GM12872 (cell line): ENCODE data around the gene CWC15.

Experiments used
- TF ChIP-seq, protein P1 (sequence below): IDR thresholded peaks from 3 replicates; pipeline ENCODE4 v1.5.1; 2011; ENCODE audit warnings: low read depth, mild to moderate bottlenecking, low read length, moderate library complexity; ENCODE audit not compliant: insufficient read depth

CWC15 gene

DNA sequence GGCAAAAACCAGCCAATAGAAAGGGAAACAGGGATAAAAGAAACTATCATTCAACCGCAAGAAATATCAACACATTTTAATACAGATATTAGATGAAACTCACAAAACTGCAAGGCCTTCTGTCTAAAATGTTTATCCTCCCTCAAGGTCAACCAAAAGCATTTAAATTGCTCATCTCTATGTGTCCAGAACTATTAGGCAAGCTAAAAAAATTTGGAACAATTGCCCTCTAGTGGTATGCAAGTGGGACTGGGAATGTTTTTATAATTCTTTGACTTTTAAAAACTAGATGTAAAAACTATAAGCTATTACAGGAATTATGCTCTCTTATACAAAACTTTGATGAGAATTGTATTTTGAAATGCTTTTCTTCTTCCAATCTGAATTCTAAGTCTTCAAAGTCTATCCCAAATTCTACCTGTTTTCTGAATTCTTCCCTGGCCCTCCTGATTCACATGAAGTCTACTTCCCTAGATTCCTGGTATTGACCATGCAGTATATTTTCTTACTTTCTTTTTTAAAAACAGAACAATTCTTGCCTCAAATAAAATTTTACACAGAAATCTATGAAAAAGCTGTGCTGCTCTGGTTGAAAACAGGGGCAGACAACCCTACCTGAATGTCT, 4.9 kb downstream of the CWC15 start:
- TF ChIP-seq, protein P1, sequence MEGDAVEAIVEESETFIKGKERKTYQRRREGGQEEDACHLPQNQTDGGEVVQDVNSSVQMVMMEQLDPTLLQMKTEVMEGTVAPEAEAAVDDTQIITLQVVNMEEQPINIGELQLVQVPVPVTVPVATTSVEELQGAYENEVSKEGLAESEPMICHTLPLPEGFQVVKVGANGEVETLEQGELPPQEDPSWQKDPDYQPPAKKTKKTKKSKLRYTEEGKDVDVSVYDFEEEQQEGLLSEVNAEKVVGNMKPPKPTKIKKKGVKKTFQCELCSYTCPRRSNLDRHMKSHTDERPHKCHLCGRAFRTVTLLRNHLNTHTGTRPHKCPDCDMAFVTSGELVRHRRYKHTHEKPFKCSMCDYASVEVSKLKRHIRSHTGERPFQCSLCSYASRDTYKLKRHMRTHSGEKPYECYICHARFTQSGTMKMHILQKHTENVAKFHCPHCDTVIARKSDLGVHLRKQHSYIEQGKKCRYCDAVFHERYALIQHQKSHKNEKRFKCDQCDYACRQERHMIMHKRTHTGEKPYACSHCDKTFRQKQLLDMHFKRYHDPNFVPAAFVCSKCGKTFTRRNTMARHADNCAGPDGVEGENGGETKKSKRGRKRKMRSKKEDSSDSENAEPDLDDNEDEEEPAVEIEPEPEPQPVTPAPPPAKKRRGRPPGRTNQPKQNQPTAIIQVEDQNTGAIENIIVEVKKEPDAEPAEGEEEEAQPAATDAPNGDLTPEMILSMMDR, result peak; percentile 48; the same call in 1 of the 3 replicates

DNA sequence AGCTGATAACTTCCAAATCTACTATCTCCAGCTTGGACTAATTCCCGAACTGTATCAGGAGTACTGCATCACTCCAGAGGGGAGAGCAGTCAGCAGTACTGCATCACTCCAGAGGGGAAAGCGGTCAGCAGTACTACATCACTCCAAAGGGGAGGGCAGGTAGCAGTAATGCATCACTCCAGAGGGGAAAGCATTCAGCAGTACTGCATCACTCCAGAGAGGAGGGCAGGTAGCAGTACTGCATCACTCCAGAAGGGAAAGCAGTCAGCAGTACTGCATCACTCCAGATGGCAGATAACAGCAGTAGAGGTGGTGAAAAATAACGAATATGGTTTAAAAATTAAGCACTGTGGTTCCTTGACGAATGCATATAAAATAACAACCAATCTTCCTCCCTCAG, 8.4 kb downstream of the CWC15 start:
- TF ChIP-seq, protein P1, result no peak

- TF ChIP-seq, protein P1, result no peak
These were observed 12.1 kb downstream of the CWC15 start for GRCh38 chr11:94961255-94961654.

GRCh38 chr11:94960488-94960887, 12.9 kb downstream of the CWC15 start:
- TF ChIP-seq, protein P1, result no peak

DNA sequence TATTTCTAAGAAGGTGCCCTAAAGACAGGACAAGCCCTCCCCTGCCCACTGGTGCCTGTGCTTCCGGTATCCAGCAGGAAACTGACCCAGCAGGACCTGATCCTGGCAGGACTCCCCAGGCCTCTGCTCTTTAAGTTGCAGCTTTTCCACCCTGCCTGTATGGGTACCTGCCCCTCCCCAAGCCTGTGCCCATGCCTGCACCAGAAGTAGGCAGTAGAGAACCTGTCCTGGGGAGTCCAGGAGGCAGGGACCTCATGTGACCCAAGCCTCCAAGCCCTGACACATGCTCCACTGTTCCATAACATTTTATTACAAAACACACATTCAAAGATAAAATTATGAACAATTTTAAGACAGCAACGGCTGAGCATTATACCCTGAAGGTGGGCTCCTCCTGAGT, 14.2 kb downstream of the CWC15 start:
- TF ChIP-seq, protein P1, result no peak

GRCh38 chr11:94958121-94958696, 15.1 kb downstream of the CWC15 start:
- TF ChIP-seq, protein P1, result no peak

DNA sequence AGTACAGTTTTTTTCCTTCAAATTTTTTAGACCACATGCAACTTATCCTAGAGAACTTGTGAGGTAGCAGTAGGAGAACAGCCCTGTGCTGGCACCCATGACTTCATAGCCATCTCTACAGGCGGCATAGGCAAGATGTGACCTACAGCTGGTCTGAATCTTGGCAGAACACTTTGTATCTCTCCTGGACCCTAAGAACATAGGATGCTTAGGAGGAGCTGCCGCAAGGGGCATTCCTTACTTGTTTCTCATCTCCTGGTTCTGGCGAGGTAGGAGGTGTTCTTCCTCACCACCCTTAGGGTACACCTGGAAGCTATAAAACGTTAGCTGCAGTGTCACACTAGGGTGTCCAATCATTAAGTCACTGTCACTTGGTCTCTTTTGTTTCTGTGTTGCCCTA, 16.4 kb downstream of the CWC15 start:
- TF ChIP-seq, protein P1, result no peak

DNA sequence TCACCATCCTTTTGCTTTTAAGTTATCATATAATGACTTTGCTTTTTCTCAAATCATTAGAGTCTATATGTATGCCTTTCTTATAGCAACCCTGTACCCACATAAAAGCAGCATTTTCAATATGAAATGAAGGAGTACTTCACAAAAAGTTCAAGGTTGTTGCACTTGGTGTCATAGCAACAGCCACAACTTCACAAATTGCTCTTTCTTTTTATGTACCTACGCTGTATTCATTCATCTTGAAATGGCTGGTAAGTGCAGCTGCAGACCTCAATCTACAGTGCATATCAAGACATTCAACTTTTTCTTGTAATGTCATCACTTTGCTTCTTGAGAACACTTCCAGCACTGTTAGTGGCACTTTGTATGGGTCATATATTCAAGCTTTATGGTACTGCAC, 18.6 kb downstream of the CWC15 start:
- TF ChIP-seq, protein P1, result no peak
